DLD1 (cell line): ENCODE results near the gene ATF1.
"Not testable (repeated sequence)": the region's sequence is repeated elsewhere in the genome, so short reads cannot be mapped to it uniquely, and the experiment has no call there.

Experiments
- in situ Hi-C: cut with HindIII; loops from 2 replicates; pipeline ENCODE4 v1.10.0; 2017; ENCODE audit warnings: low sequenced_read_pairs

ATF1 gene

DNA sequence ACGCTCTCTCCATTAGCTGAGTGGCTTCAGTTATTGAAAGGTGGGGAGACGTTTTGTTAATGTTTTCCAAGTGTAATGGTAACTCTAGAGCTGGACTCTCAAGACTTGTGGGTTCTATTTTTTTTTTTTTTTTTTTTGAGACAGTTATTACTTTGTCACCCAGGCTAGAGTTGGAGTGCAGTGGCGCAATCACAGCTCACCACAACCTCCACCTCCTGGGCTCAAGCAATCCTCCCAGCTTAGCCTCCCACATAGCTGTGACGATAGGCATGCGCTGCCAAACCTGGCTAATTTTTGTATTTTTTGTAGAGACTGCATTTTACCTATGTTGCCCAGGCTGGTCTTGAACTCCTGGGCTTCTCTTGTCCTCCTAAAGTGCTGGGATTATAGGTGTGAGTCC, 26.2 kb downstream of the ATF1 start:
- in situ Hi-C loops: no loop called here

GRCh38 chr12:50799908-50800307, 36.0 kb downstream of the ATF1 start:
- in situ Hi-C loops: no loop called here

DNA sequence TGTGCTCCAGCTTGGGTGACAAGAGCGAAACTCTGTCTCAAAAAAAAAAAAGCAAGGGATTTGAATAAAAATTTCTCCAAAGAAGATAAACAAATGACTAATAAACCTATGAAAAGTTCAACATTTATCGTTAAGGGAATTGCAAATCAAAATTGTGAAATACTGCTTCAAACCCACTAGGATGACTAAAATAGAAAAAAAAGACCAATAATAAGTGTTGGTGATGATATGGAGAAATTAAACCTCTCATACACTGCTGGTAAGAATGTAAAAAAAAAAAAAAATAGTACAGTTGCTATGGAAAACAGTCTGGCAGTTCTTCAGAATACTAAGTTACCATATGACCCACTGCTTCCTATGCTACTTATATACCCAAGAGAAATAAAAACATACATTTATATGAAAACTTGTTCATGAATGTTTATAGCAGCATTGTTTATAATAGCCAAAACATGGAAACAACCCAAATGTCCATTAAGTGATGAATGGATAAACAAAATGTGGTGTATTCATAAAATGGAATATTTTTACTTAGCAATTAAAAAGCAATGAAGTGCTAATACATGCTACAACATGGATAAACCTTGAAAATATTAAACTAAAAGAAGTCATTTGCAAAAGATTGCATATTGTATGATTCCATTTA, 39.5 kb downstream of the ATF1 start:
- in situ Hi-C loops: no loop called here

- in situ Hi-C loops: no loop called here
These were observed 42.3 kb downstream of the ATF1 start for GRCh38 chr12:50806176-50806575.

GRCh38 chr12:50809131-50809530, 45.2 kb downstream of the ATF1 start:
- in situ Hi-C loops: not testable (repeated sequence)

GRCh38 chr12:50814921-50815320, 51.0 kb downstream of the ATF1 start:
- in situ Hi-C loops: not testable (repeated sequence)

DNA sequence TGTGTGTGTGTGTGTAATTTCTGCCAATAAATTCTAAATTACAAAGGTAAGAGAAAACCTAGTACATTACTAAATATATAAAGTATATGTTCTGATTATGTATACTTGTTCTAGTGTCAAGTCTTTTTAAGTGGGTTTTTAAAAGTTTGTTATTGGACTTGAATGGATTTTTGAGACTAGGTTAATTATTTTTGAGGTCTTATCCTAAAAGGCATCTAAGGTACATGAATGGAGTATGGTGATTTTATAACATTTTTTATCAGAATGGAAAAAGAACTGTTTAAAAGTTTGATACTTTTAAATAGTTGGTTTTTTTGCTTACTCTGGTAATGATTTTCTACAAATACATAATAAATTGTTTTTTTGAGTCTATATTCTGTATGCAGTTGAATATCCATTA, 56.3 kb downstream of the ATF1 start:
- in situ Hi-C loops: no loop called here

GRCh38 chr12:50822082-50822481, 58.2 kb downstream of the ATF1 start:
- in situ Hi-C loops: no loop called here

GRCh38 chr12:50823724-50824123, 59.8 kb downstream of the ATF1 start:
- in situ Hi-C loops: not testable (repeated sequence)

GRCh38 chr12:50824914-50825313, 61.0 kb downstream of the ATF1 start:
- in situ Hi-C loops: no loop called here

- in situ Hi-C loops: no loop called here
These were observed 61.5 kb downstream of the ATF1 start for GRCh38 chr12:50825372-50825838.

DNA sequence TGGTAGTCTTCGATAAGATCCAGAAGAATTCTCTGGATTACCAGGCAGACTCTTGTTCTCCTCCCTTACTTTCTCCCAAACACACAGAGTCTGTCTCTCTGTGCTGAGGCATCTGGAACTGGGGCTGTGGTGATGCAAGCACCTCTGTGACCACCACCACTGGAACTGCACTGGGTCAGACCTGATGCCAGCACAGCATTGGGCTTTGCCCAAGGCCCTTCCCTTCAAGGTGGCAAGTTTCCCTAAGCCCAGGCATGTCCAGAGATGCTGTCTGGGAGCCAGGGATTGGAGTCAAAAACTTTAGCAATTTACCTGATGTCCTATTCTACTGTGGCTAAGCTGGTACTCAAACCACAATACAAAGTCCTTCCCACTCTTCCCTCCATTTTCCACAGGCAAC, 64.2 kb downstream of the ATF1 start:
- in situ Hi-C loops: no loop called here

GRCh38 chr12:50828886-50829285, 65.0 kb downstream of the ATF1 start:
- in situ Hi-C loops: no loop called here

GRCh38 chr12:50833801-50834200, 69.9 kb downstream of the ATF1 start:
- in situ Hi-C loops: loop anchor here (10.0 kb wide), 1 partner anchor 91 kb away; a partner anchor contains a TSS

- in situ Hi-C loops: loop anchor here (10.0 kb wide), 1 partner anchor 86 kb away; a partner anchor contains a TSS
These were observed 75.1 kb downstream of the ATF1 start for GRCh38 chr12:50839042-50839441.

GRCh38 chr12:50840809-50841487, 77.0 kb downstream of the ATF1 start:
- in situ Hi-C loops: no loop called here

DNA sequence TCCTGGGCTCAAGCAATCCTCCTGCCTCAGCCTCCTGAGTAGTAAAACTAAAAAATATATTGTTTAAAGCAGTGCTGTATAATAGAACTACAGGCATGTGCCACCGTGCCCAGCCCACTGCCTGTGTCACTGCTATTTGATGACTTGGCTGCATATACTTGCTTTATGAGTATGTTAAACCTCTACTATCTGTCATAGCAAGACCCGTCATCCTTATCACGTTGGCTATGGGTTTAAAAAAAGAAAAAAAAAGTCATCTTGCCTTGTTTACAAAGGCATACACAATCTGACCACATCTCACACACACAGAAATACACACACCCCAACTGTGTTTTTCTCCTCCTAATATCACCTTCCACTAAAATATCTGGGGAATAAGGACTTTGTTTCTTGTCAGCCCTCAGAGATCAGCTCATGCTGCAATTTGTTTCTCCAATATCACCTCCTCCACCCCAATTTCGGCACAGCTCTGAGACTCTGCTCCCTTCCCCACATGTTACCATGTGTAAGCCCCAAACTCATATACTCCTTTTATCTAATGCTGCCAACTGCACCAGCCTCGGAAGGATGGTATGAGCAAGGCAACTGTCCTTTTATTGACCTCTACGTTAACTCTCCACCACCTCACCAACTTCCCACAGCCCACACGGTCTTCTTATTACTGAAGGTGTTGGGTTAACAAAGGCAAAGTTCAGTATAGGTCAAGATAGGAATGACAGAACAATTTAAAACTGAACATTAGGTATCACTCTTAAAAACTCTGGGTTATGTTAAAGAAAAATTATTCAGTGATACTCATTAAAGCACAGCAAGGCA, 78.0 kb downstream of the ATF1 start:
- in situ Hi-C loops: no loop called here

DNA sequence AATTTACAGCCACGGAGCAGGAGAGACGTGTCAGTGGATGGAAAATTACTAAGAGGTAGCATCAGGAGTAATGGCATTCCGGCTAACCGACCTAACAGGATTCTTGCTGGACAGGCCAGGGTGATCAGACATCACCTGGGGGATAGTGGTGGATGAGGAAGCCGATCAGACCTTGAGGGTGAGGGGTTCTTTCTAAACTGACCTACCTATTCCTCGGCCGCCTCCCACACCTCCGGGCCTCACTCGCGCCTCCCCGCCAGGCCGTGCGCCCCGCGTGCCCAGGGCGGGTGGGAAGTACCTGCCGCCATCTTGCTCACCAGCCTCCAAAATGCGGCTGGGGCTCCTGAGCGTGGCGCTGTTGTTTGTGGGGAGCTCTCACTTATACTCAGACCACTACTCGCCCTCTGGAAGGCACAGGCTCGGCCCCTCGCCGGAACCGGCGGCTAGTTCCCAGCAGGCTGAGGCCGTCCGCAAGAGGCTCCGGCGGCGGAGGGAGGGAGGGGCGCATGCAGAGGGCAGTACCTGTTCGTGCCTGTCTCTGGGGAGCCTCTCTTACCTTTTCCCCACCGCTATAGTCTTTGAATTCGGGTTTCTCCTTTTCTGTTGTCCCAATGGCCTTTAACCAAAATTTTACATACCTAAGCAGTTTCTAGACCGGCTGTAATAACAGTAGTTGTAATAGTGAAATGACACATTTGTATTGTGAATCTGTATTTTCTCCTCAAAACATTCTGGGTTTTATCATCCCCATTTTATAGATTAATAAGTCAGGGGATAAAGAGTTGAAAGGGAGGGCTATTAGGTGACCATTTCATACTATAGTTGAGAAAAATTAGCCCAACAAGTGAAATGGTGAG, 79.0 kb downstream of the ATF1 start, which contains the start of gene TMPRSS12:
Gene TMPRSS12, plus strand, starts transcription at position 290 of the 857 bp plus-strand sequence. Its CDS starts 39 bp downstream, at position 329.
- in situ Hi-C loops: no loop called here

DNA sequence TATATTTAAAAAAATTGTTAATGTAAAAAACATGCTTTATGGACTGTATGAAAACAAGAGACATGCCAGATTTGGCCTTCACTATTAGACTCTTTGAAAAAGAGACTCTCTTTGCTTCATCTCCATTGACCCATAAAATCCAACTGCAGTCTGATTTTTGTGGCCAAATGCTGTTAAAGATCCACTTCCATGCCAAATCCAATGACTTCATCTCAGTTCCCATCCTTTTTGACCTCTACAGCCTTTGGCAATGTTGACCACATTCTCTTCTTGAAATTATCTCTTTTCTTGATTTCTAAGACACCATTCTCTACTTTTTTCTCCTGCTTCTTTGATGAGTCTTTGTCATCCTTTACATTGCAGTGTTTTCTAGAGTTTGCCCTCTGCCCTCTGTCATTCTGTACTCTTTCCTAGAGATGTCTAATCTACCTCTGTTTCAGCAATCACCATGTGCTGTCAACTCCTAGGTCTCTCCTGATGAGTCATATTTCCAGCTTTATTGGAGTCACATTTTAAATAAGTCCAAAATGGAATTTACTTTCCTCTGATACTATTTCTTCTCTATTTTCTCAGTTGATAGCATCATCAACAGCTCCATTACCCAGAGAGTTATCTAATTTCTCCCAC, 81.2 kb downstream of the ATF1 start:
- in situ Hi-C loops: no loop called here

DNA sequence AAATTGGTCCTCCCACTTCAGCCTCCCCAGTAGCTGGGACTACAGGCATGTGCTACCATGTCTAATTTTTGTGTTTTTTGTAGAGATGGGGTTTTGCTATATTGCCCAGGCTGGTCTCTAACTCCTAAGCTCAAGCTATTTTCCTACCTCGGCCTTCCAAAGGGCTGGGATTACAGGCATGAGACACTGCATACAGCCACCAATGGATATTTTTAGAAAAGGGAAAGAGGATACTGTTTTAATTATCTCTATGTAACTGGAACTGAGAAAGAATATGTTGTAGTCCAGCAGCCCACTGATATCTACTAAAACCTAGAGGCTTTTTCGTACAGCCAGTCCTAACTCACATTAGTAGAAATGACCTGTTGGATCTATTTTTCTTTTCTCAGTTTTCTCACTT, 85.1 kb downstream of the ATF1 start:
- in situ Hi-C loops: no loop called here
